Globus pallidus (tissue), 1 donor: Measurements from ENCODE around the gene AK8.
"Not testable (repeated sequence)": the region's sequence is repeated elsewhere in the genome, so short reads cannot be mapped to it uniquely, and the experiment has no call there.

Experiments
- DNase-seq: peaks from one replicate; pipeline ENCODE4 v3.0.0-alpha.2; 2015; ENCODE audit warnings: low spot score

Gene AK8

GRCh38 chr9:132711846-132712245 is 166.2 kb downstream of the AK8 start:
- DNase-seq: no peak

- not testable (repeated sequence) for DNase-seq
Observed at GRCh38 chr9:132711152-132711551, 166.9 kb downstream of the AK8 start.

GRCh38 chr9:132710333-132710732 is 167.8 kb downstream of the AK8 start:
- DNase-seq: no peak

GRCh38 chr9:132708769-132709430 is 169.2 kb downstream of the AK8 start:
- DNase-seq: no peak

- DNase-seq: no peak
Observed at GRCh38 chr9:132708239-132708638, 169.8 kb downstream of the AK8 start.

GRCh38 chr9:132703336-132703735 is 174.7 kb downstream of the AK8 start:
- DNase-seq: no peak

GRCh38 chr9:132702254-132702653 is 175.8 kb downstream of the AK8 start:
- DNase-seq: no peak

GRCh38 chr9:132699956-132700355 is 178.1 kb downstream of the AK8 start:
- no peak for DNase-seq

- DNase-seq: no peak
Observed at GRCh38 chr9:132698989-132699388, 179.1 kb downstream of the AK8 start.

- no peak for DNase-seq
Observed at GRCh38 chr9:132697230-132697629, 180.9 kb downstream of the AK8 start.

- no peak for DNase-seq
Observed at GRCh38 chr9:132694144-132694543, 183.9 kb downstream of the AK8 start.

GRCh38 chr9:132690696-132691095 is 187.4 kb downstream of the AK8 start:
- no peak for DNase-seq

GRCh38 chr9:132683873-132684272 is 194.2 kb downstream of the AK8 start:
- DNase-seq: no peak

- DNase-seq: no peak
Observed at GRCh38 chr9:132681561-132681960, 196.5 kb downstream of the AK8 start.

- no peak for DNase-seq
Observed at GRCh38 chr9:132679946-132680625, 198.0 kb downstream of the AK8 start.

GRCh38 chr9:132677976-132678375 is 200.1 kb downstream of the AK8 start:
- DNase-seq: no peak
